HG03064 (cell line): ENCODE measurements around the gene IPCEF1.
A peak's percentile ranks its signal among the peaks of the same experiment; 100 is the strongest.
"Not testable (repeated sequence)": the region's sequence is repeated elsewhere in the genome, so short reads cannot be mapped to it uniquely, and the experiment has no call there.

Experiments used
- ATAC-seq: cut with Tn5 transposase; IDR thresholded peaks from one replicate; pipeline ENCODE4 v1.9.1; 2021; ENCODE audit warnings: low read depth; ENCODE audit not compliant: unreplicated experiment

The IPCEF1 gene

GRCh38 chr6:154172393-154172792 lies 184.2 kb downstream of the IPCEF1 start:
- ATAC-seq = not testable (repeated sequence)

- no peak for ATAC-seq
Measured at GRCh38 chr6:154170106-154170505, 186.5 kb downstream of the IPCEF1 start.

DNA sequence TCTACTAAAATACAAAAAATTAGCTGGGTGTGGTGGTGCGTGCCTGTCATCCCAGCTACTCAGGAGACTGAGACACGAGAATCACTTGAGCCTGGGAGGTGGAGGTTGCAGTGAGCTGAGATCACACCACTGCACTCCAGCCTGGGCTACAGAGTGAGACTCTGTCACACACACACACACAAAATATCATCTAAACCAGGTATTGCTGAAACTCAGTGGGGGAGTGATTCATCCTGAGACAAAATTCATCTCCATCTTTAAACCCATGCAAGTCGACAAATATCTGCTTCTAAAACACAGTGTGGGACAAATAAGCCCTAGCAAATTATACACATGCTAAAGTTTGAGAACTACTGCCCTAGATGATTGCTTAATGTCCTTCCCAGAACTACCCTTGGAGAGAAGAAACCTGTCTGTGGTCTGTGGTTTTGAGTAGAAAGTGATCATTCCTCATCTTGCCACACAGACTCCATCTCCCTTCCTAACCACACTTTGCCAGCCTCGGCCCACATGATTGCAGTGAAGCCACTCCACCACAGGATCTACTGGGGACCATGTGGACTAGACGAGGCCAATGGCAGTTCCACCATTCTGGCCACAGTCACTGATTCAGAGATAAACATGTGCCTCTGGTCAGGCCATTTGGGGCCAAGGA lies 187.3 kb downstream of the IPCEF1 start:
- ATAC-seq = no peak

DNA sequence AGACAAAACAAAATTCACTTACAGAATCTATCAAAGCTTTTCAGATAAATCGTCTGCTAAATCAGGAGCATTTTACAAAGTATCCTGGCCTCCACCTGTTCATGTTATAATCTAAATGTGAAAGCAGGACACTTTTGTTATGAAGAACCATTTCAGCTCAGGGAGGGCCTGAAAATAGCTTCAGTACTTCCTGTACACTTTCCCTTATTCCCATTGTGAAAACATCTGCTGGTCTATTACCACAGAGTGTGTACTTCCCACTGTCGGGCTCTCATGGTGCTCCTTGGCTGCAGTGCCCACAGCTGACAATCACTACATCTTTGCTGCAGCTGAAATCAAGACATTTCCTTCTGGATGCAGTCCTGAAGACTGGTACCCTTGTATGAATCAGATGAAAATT lies 189.5 kb downstream of the IPCEF1 start:
- no peak for ATAC-seq

DNA sequence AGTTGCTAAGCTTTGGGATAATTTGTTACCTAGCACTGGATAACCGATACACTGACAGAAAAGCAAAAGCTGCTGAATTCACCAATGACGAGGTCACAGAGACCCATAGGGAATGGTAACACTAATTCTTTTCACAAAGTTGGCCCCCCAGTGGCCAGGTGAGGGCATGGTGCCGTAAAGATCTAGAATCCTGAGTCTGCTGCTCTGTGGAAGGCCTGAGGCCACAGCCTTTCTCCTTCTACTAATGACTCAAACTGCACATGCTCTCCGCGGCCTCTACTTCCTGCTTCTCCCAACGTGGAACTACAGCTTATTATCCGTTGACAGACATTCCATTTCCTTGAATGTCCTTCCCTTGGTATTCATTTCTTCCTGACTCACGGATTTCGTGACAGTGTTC lies 190.5 kb downstream of the IPCEF1 start:
- no peak for ATAC-seq

GRCh38 chr6:154165478-154165877 lies 191.1 kb downstream of the IPCEF1 start:
- ATAC-seq = no peak

DNA sequence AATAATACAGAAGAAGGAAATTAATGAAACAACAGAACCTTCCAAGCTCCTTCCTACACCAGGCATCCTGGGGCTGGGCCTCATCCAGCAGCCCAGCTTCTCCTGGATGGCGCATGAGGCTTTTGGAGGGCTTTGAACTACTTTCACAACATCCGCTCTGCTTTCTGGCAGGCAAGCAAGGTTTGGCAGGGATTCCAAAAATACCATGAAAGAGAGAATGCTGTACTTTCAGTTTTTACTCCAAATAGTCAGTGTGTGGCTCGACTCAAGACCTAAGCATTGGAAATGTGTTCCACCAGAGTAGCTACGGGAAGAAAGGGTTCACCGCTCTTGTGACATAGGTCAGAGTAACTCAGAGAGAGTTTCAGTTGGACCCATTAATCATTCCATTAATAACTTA lies 192.2 kb downstream of the IPCEF1 start:
- no peak for ATAC-seq

- peak; percentile 73 for ATAC-seq
Measured at GRCh38 chr6:154161689-154162088, 194.9 kb downstream of the IPCEF1 start.

GRCh38 chr6:154159126-154159525 lies 197.5 kb downstream of the IPCEF1 start:
- no peak for ATAC-seq

GRCh38 chr6:154157706-154158105 lies 198.9 kb downstream of the IPCEF1 start:
- ATAC-seq = no peak

GRCh38 chr6:154157082-154157481 lies 199.5 kb downstream of the IPCEF1 start:
- no peak for ATAC-seq

DNA sequence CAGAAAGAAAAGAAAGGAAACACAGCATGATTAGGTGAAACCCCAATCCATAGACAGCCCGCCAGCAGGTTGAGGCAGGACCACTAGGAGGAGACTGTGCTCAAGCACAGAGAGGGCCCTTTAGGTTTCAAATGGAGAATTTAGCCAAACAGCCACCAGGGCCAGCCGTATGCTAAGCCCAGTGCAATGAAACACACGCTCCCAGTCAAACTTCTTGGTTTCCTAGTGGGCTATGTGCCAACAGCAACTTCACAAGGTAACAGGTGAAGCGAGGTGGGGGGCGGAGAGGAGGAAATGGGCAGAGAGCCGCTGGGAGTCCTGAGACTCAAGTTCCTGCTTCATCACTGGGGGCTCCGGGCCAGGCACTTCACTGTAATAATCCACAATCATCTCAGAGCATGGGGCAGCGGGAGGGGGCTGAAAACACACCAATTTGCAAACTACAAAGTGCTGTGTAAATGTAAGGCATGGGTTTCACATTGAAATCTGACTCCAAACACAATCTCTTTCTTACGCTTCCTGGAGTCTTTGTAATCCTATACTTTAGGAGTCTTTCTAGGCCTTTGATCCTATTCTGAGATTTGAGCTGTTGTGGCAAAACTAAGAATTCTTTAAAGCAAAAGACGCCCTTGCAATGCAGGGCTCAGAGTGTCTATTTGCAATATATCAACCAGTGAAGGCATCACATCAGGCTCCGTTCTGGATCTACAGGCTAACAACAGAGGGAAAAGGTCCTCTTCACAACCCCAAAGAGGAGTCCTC lies 200.3 kb downstream of the IPCEF1 start:
- peak; percentile 58 for ATAC-seq

DNA sequence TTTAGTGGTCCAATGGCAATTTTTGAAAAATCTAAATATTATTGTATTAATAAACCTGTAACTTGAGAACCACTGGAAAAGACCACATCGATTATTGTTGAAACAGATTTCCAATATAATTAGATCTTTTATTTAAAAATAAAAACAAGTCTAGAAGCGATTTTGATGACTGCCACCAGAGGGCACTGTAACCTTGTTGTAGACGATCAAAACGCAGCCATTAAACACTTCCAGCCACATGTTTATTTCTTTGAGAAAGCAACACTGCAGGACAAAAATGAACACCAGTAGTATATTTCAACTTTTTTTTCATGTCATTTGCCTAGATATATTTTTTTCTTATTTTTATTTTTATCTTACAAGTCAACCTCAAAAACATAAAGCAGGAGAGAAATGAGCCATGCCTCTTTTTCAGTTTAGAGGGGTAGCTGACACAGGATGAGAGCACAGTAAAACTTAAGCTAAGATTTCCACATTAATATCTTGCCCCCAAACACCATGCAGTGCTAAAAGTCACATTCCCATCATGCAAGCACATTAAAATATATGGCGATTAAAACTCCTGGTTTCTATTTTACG lies 202.1 kb downstream of the IPCEF1 start:
- no peak for ATAC-seq

- no peak for ATAC-seq
Measured at GRCh38 chr6:154143753-154144152, 212.8 kb downstream of the IPCEF1 start.

- ATAC-seq = no peak
Measured at GRCh38 chr6:154140743-154141142, 215.9 kb downstream of the IPCEF1 start.

DNA sequence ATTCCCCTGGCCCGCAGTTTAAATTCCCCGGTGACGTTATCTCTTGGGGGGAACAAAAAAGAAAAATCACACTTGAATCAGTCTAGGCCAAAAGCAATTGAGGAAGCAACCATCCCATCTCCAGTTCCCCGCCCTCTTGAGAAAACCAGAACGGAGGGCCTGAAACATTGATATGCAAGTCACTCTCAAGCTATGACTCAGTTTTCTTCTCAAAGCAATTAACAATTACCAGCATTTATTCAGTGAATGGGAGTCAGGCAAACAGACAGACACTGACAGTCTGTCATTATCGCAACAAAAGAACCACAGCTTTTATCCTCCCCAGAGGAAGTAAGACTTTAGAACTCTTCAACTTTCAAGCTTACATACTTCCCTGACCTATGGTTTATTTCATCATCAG lies 216.7 kb downstream of the IPCEF1 start:
- no peak for ATAC-seq

GRCh38 chr6:154138793-154139192 lies 217.8 kb downstream of the IPCEF1 start:
- no peak for ATAC-seq

DNA sequence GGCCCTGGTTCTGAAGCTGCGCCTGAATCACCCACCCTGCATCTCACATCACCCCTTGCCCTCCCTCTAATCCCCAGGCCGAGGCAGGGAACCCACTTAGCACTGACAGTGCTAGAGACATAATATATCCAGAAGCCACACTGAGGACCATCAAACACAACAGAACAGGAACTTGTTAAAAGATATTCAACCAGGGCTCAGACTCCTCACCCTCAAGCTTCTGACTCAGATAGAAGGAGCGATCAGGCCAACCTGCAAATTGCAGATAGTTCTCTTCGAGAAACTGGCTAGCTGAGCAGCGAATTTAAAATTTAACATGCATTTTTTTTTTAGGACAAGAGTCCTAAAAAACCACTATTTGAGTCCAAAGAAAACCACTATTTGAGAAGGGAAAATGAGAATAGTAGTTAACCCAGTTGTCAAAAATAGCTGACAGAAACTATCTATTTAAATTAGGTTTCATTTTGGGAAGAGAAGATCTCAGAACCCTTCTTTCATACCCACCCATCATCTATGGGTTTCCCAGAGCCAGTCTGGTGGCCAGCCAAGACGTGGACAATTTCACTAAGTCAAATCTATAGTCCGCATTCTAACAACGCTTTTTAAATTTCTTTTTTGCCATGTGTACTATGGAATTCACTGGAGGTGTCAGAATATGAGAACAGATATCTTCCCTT lies 222.0 kb downstream of the IPCEF1 start:
- no peak for ATAC-seq

GRCh38 chr6:154127657-154128056 lies 228.9 kb downstream of the IPCEF1 start:
- ATAC-seq = no peak

GRCh38 chr6:154125421-154125820 lies 231.2 kb downstream of the IPCEF1 start:
- no peak for ATAC-seq
